GM18520 (cell line): ENCODE measurements around the gene TTC28.
"Not testable (repeated sequence)": the region's sequence is repeated elsewhere in the genome, so short reads cannot be mapped to it uniquely, and the experiment has no call there.

Source experiments
- ATAC-seq: cut with Tn5 transposase; IDR thresholded peaks from one replicate; pipeline ENCODE4 v1.9.1; 2021; ENCODE audit not compliant: unreplicated experiment

Gene TTC28

GRCh38 chr22:28497188-28497587, 182.5 kb downstream of the TTC28 start:
- ATAC-seq = no peak

DNA sequence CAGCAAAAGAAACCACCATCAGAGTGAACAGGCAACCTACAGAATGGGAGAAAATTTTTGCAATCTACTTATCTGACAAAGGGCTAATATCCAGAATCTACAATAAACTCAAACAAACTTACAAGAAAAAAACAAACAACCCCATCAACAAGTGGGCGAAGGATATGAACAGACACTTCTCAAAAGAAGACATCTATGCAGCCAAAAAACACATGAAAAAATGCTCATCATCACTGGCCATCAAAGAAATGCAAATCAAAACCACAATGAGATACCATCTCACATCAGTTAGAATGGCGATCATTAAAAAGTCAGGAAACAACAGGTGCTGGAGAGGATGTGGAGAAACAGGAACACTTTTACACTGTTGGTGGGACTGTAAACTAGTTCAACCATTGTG, 188.4 kb downstream of the TTC28 start:
- ATAC-seq = not testable (repeated sequence)

- ATAC-seq = no peak
These were observed 190.8 kb downstream of the TTC28 start for GRCh38 chr22:28488825-28489224.

- ATAC-seq = no peak
These were observed 195.0 kb downstream of the TTC28 start for GRCh38 chr22:28484662-28485061.

DNA sequence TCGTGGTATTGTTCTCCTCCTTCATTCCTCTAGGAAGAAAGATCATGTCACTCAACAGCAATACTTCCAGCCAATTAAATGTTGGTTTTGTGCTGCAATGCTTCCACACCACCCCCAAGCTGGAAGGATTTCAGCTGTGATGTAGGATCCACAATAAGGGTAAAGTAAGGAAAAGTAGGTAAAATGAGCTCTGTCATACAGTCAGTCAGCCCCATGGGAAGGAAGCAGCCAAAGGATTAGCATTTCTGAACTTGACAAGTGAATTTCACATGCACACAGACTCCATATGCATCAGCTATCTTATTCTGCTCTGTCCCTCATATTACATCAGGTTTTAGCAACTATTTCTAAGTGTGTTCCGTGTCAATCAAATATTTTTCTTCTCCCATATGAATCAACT, 197.9 kb downstream of the TTC28 start:
- ATAC-seq = no peak

GRCh38 chr22:28480000-28480715, 199.5 kb downstream of the TTC28 start:
- no peak for ATAC-seq

DNA sequence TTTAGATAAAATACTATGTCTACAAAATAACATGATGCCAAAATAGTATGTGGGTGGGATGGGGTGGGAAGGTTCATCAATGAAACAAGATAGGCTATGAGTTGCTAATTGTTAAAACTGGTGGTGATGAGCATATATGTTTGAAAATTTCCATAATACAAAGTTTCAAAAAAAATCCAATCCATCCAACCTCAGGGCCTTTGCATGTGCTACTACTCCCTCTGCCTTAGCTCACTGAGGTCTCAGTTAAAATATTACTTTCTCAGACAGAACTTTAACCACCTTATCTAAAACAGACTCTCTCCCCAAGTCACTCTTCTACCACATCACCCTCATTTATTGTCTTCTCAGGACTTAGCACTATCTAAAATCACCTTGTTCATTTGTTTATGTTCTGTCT, 201.1 kb downstream of the TTC28 start:
- ATAC-seq = no peak

DNA sequence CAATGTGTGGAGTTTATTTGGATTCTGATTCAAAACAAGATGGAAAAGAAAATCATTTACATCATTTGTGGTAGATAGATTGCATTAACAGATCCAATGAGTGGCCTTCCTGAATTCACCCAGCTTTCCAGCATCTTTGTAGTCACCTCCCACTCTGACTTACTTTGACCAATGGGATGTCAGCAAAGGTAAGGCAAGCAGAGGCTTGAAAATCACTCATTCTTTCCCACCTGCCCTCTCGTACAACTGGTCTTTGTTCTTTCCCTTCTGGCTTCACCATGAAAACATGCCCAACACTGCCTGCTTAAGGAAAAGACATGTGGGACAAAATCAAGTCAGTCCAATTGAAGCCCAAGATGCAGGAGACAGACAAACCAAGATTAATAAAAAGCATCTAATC, 202.1 kb downstream of the TTC28 start:
- ATAC-seq = no peak

- no peak for ATAC-seq
These were observed 205.3 kb downstream of the TTC28 start for GRCh38 chr22:28474330-28474729.

- no peak for ATAC-seq
These were observed 206.4 kb downstream of the TTC28 start for GRCh38 chr22:28473258-28473657.

GRCh38 chr22:28467055-28467454, 212.6 kb downstream of the TTC28 start:
- ATAC-seq = not testable (repeated sequence)

- no peak for ATAC-seq
These were observed 213.2 kb downstream of the TTC28 start for GRCh38 chr22:28466399-28466798.

- ATAC-seq = no peak
These were observed 213.8 kb downstream of the TTC28 start for GRCh38 chr22:28465841-28466240.

DNA sequence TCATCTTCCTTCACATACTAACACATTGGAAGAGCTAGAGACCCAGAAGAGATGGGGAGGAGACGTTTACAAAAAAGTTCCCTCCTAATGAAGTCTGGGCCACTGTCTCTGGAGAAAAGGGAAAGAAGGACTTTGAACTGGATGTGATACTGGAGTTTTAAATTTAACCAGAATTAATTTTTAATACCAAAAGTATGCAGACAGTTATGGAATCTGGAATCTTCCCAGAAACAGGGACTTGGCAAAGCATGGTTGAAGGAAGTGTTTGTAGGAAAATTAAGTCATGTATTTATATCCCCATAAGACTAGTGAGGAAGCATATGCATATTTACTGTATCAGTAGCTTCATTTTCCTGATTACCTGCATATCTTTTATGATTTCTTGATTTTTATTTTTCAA, 215.5 kb downstream of the TTC28 start:
- no peak for ATAC-seq

DNA sequence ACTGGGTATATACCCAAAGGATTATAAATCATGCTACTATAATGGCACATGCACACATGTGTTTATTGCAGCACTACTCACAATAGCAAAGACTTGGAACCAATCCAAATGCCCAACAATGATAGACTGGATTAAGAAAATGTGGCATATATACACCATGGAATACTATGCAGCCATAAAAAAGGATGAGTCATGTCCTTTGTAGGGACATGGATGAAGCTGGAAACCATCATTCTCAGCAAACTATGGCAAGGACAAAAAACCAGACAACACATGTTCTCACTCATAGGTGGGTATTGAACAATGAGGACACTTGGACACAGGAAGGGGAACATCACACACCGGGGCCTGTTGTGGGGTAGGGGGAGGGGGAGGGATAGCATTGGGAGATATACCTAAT, 216.2 kb downstream of the TTC28 start:
- ATAC-seq = not testable (repeated sequence)

DNA sequence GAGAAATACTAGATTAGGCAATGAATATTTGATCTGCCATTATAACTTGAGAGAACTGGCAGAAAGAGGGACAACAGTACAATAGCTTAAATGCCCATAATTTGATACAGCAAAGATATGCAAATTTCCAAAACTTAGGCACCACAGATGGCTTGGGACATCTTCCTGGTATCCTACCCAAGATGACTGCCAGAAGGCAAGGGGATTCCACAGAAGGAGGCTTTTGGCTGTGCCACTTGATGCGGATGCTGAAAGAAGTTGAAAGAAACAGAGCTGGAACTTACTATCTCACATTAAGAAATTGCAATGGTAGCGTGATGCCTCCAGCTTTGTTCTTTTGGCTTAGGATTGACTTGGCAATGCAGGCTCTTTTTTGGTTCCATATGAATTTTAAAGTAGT, 216.7 kb downstream of the TTC28 start:
- no peak for ATAC-seq

GRCh38 chr22:28462041-28462440, 217.6 kb downstream of the TTC28 start:
- no peak for ATAC-seq

DNA sequence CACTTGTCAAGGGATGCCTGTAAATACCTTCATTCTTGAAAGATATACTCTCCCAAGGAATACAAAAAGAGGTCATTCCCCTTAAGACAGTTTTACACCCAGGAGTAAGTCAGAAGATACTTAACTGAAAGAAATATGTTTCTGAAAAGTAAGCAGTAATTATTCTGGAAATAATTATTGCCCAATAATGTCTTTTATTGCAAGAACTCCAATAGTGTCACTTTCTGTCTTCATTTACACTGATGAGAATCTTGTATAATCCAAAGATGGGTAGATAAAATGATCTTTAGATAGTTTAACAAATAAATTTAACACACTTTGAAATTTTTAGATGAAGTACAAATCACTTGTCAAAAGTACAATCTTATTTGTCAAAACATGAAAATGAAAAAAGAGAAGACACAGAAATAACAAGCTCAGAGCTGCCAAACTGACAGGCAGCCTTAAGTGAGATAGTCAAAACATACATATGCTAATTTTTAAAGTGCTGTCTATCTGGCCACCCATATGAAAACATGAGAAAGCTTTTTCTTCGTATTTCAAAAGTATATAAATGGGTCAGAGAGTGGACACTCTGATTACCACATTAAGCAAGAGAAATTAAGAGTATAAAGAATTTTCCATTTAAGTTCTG, 225.1 kb downstream of the TTC28 start:
- no peak for ATAC-seq

GRCh38 chr22:28450109-28450508, 229.5 kb downstream of the TTC28 start:
- no peak for ATAC-seq

- ATAC-seq = no peak
These were observed 230.6 kb downstream of the TTC28 start for GRCh38 chr22:28449041-28449440.

GRCh38 chr22:28448625-28449024, 231.0 kb downstream of the TTC28 start:
- no peak for ATAC-seq

- no peak for ATAC-seq
These were observed 235.0 kb downstream of the TTC28 start for GRCh38 chr22:28444659-28445058.

GRCh38 chr22:28443526-28443876, 236.1 kb downstream of the TTC28 start:
- ATAC-seq = no peak
